ENCODE results near the gene CARS2.

CARS2 gene

DNA sequence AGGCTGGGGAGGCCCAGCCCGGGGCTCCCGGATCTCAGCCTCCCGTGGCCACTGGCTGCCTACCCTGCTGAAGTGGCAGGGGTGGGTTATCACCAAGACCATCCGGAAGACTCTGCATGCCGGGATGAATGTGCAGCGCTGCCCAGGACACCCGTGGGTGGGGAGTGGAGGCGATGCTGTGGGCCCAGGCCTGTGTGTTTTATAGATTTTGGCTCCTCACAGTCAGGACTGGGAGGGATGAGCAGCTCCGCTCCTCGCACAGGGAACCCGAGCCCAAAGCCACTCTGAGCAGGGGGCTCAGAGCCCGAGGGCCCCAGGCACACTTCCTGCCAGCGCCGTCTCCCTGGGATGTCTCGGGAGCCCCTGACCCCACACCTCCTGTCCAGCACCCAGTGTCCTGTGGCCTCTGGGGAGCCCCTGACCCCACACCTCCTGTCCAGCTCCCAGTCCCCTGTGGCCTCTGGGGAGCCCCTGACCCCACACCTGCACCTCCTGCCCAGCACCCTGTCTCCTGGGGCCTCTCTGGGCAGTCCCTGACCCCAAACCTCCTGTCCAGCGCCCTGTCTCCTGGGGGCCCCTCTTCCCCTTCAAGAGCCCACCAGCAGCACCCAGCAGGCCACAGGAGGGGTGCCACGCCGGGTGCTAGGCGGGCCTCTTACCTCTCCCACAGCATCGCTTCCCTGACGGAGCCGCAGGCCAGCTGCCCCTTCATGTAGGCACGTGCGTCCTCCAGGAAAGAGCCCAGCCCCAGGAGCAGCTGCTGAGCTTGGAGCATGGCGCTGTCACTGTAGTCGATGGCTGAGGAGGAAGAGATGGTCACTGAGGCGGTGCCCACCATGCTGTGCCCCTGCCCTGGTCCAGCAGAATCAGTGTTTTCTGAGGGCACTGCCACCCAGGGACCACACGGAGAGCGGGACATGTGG, 59.2 kb downstream of the CARS2 start:
- no peaks in the 10 kb centered on the region for H3K27me3 Mint-ChIP-seq (ENCODE audit: low read depth, poor library complexity)
- peaks cover 34% of the 10 kb centered on the region for H3K4me1 Mint-ChIP-seq
- TF ChIP-seq CTCF (IDR thresholded peaks at IDR 0.05) = no peak
- H3K36me3 Mint-ChIP-seq (ENCODE audit: low read depth) = peaks cover 19% of the 10 kb centered on the region
- H3K4me3 Mint-ChIP-seq = no peak overlapping the region
- peak overlapping the region; percentile 39 for H3K27ac Mint-ChIP-seq
- no peaks in the 10 kb centered on the region for H3K9me3 Mint-ChIP-seq
- DNase-seq = no peak

DNA sequence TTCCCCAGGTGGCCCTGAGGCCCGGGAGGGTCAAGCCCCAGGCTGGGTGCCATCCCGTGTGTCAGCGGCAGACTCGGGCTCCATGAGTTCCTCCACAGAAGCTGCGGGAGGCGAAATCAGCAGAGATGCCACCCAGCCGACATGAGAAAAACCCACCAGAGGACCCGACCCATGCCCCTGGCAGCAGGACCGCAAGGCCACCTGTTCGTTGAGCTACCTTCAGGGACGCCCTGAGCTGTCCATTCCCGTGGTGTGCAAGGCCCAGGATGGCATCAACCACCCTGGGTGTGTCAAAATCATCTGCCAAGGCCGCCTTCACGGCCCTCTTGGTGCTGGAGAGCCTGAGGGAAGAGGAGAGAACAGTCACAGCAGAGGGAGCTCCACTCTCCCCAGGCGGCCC, 60.2 kb downstream of the CARS2 start:
- Mint-ChIP-seq H3K9me3 (no peaks in the 10 kb centered on the region), H3K4me3 (no peak overlapping the region), H3K4me1 (peaks cover 34% of the 10 kb centered on the region), H3K36me3 (ENCODE audit: low read depth) (peaks cover 17% of the 10 kb centered on the region), H3K27ac (no peak overlapping the region), H3K27me3 (ENCODE audit: low read depth, poor library complexity) (no peaks in the 10 kb centered on the region)
- no peak for TF ChIP-seq CTCF (IDR thresholded peaks at IDR 0.05)
- no peak for DNase-seq

GRCh38 chr13:110644892-110645521, 60.9 kb downstream of the CARS2 start:
- TF ChIP-seq CTCF (IDR thresholded peaks at IDR 0.05) = peak; percentile 37
- no peak overlapping the region for H3K27ac Mint-ChIP-seq
- H3K36me3 Mint-ChIP-seq (ENCODE audit: low read depth) = peaks cover 22% of the 10 kb centered on the region
- no peak overlapping the region for H3K4me3 Mint-ChIP-seq
- peak; percentile 71 for DNase-seq
- H3K27me3 Mint-ChIP-seq (ENCODE audit: low read depth, poor library complexity) = no peaks in the 10 kb centered on the region
- H3K9me3 Mint-ChIP-seq = no peaks in the 10 kb centered on the region
- peaks cover 41% of the 10 kb centered on the region for H3K4me1 Mint-ChIP-seq

DNA sequence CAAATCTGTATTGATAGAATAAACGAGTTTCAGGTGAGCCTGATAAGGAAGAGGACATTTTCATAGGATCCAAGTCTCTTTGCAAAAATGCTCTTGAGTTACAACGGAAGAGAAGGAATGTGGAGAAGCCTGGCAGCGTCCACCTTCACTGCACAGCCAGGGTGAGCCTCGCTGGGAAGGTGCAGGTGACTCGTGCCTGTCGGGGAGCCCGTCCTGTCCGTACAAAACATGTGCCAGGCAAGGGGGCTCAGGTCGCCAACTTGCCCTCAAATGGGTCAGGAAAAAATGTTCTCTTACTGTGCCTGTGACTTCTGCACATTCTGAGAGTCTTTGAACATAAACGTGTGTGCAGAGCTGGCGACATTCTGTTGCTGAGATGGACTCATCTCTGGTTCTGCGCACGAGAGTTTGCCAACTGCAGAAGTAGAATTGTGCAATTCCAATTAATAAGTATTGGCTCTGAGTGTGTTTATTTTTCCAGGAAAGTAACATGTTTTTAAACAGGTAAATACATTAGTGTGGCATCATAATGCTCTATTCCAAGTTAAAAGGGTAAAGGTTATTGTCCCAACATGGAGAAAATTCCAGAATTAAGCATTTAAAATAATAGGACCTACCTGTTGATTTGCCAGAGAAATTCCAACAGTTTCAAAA, 62.0 kb downstream of the CARS2 start:
- peaks cover 24% of the 10 kb centered on the region for H3K36me3 Mint-ChIP-seq (ENCODE audit: low read depth)
- no peaks in the 10 kb centered on the region for H3K27me3 Mint-ChIP-seq (ENCODE audit: low read depth, poor library complexity)
- H3K27ac Mint-ChIP-seq = no peak overlapping the region
- no peak for DNase-seq
- peaks cover 41% of the 10 kb centered on the region for H3K4me1 Mint-ChIP-seq
- no peak overlapping the region for H3K4me3 Mint-ChIP-seq
- no peak for TF ChIP-seq CTCF (IDR thresholded peaks at IDR 0.05)
- no peaks in the 10 kb centered on the region for H3K9me3 Mint-ChIP-seq

DNA sequence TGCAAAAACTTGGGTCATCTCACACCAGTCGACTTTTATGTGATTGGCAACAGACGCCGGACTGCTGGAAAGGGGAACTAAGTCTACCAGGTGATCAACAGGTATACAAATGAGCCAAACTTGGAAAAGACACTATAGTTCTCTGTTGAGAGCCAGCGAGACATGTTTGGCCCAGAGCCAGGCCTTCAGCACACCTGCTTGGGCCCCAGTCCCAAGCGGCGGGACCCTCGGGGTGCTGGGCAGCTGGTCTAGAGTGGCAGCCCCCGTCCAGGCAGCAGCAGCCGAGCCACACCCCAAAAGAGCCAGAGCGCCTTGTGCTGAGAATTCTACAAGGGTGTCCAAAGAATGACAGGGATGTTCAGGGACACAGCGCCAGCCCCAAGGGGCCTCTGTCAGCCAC, 62.6 kb downstream of the CARS2 start:
- H3K27ac Mint-ChIP-seq = peak overlapping the region; percentile 59
- peaks cover 46% of the 10 kb centered on the region for H3K4me1 Mint-ChIP-seq
- H3K4me3 Mint-ChIP-seq = no peak overlapping the region
- H3K36me3 Mint-ChIP-seq (ENCODE audit: low read depth) = peaks cover 30% of the 10 kb centered on the region
- H3K27me3 Mint-ChIP-seq (ENCODE audit: low read depth, poor library complexity) = no peaks in the 10 kb centered on the region
- no peak for DNase-seq
- H3K9me3 Mint-ChIP-seq = no peaks in the 10 kb centered on the region
- TF ChIP-seq CTCF (IDR thresholded peaks at IDR 0.05) = no peak
